Amniotic epithelial cell (primary cell): ENCODE measurements around the gene BTC.
A peak's percentile ranks its signal among the peaks of the same experiment; 100 is the strongest.
"Not testable (repeated sequence)": the region's sequence is repeated elsewhere in the genome, so short reads cannot be mapped to it uniquely, and the experiment has no call there.

ENCODE experiments used
- DNase-seq: peaks from one replicate; pipeline ENCODE4 v3.0.0-alpha.2; 2010; ENCODE audit warnings: low read depth

BTC gene

GRCh38 chr4:74794382-74795010, at the start of gene BTC:
Gene BTC (minus strand): TSS chr4:74794523. CDS start chr4:74794325, 198 bp downstream.
- no peak for DNase-seq

- no peak for DNase-seq
Measured at GRCh38 chr4:74840936-74841509, 46.7 kb upstream of the BTC start.

- peak; percentile 77 for DNase-seq
Measured at GRCh38 chr4:74838746-74839370, 44.5 kb upstream of the BTC start.

GRCh38 chr4:74830928-74831327, 36.6 kb upstream of the BTC start:
- DNase-seq = peak; percentile 7

- DNase-seq = no peak
Measured at GRCh38 chr4:74823194-74823593, 28.9 kb upstream of the BTC start.

- DNase-seq = no peak
Measured at GRCh38 chr4:74822603-74823002, 28.3 kb upstream of the BTC start.

GRCh38 chr4:74821541-74821940, 27.2 kb upstream of the BTC start:
- DNase-seq = no peak

- DNase-seq = no peak
Measured at GRCh38 chr4:74814052-74814451, 19.7 kb upstream of the BTC start.

- not testable (repeated sequence) for DNase-seq
Measured at GRCh38 chr4:74812056-74812455, 17.7 kb upstream of the BTC start.

- peak; percentile 76 for DNase-seq
Measured at GRCh38 chr4:74805601-74806000, 11.3 kb upstream of the BTC start.

- no peak for DNase-seq
Measured at GRCh38 chr4:74800310-74800709, 6.0 kb upstream of the BTC start.

- no peak for DNase-seq
Measured at GRCh38 chr4:74796631-74797030, 2.3 kb upstream of the BTC start.

GRCh38 chr4:74793757-74794381, 454 bp downstream of the BTC start:
- DNase-seq = peak; percentile 23

- no peak for DNase-seq
Measured at GRCh38 chr4:74790652-74791051, 3.7 kb downstream of the BTC start.

- no peak for DNase-seq
Measured at GRCh38 chr4:74789518-74789917, 4.8 kb downstream of the BTC start.

- no peak for DNase-seq
Measured at GRCh38 chr4:74777531-74777930, 16.8 kb downstream of the BTC start.

- DNase-seq = no peak
Measured at GRCh38 chr4:74772783-74773182, 21.5 kb downstream of the BTC start.

- no peak for DNase-seq
Measured at GRCh38 chr4:74772106-74772505, 22.2 kb downstream of the BTC start.

- no peak for DNase-seq
Measured at GRCh38 chr4:74770226-74770910, 24.0 kb downstream of the BTC start.

GRCh38 chr4:74768857-74769525, 25.3 kb downstream of the BTC start:
- DNase-seq = peak; percentile 16

GRCh38 chr4:74764119-74764518, 30.2 kb downstream of the BTC start:
- no peak for DNase-seq

GRCh38 chr4:74758551-74759145, 35.7 kb downstream of the BTC start:
- no peak for DNase-seq
